GM19193 (cell line): ENCODE measurements around the gene SIGLEC10.
A peak's percentile ranks its signal among the peaks of the same experiment; 100 is the strongest.

Experiments used
- POLR2A ChIP-seq: IDR thresholded peaks from 4 replicates; pipeline ENCODE4 v1.6.1; 2011; ENCODE audit not compliant: insufficient read depth, insufficient read length; ENCODE audit errors: extremely low read depth

SIGLEC10 gene, protein sequence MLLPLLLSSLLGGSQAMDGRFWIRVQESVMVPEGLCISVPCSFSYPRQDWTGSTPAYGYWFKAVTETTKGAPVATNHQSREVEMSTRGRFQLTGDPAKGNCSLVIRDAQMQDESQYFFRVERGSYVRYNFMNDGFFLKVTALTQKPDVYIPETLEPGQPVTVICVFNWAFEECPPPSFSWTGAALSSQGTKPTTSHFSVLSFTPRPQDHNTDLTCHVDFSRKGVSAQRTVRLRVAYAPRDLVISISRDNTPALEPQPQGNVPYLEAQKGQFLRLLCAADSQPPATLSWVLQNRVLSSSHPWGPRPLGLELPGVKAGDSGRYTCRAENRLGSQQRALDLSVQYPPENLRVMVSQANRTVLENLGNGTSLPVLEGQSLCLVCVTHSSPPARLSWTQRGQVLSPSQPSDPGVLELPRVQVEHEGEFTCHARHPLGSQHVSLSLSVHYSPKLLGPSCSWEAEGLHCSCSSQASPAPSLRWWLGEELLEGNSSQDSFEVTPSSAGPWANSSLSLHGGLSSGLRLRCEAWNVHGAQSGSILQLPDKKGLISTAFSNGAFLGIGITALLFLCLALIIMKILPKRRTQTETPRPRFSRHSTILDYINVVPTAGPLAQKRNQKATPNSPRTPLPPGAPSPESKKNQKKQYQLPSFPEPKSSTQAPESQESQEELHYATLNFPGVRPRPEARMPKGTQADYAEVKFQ

DNA sequence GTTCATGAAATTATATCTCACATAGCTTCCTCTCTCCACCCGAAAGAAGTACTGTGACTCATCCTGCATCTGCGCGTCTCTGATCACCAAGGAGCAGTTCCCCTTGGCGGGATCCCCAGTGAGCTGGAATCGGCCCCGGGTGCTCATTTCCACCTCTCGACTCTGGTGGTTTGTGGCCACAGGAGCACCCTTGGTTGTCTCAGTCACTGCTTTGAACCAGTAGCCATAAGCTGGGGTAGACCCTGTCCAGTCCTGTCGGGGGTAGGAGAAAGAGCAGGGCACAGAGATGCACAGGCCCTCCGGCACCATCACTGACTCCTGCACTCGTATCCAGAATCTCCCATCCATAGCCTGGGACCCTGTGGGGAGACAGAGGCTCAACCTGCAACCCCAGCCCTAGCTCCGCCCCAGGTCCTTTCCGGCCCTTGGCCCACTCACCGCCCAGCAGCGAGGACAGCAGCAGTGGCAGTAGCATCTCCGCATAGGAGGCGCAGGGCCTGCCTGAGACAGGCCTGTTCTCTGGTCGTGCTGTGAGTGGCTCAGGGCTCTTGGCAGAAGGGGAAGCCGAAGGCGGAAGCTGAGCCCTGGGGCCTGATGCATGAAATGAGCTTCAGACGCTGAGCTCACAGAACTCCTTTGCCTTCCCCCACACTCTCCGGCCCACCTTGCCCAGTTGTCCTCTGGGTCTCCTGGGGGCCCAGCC lies at the start of gene SIGLEC10:
SIGLEC10 (minus strand) TSS at position 536 of the 703 bp plus-strand sequence; CDS start at position 475, 61 bp downstream.
- TF ChIP-seq POLR2A: peak; percentile 57

DNA sequence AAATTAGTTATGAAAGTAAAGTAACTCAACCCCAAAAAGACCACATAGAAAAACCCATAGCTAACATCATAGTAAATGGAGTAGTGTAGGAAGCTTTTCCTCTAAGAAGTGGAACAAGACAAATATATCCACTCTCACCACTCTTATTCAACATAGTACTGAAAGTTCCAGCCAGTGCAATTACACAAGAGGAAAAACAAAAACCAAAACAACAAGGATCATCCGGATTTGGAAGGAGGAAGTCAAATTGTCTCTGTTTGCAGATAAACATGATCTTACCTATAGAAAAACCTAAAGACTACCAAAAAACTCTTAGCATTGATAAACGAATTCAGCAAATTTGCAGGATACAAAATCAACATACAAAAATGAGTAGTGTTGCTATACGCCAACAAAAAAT lies 49.3 kb upstream of the SIGLEC10 start:
- TF ChIP-seq POLR2A: no peak

DNA sequence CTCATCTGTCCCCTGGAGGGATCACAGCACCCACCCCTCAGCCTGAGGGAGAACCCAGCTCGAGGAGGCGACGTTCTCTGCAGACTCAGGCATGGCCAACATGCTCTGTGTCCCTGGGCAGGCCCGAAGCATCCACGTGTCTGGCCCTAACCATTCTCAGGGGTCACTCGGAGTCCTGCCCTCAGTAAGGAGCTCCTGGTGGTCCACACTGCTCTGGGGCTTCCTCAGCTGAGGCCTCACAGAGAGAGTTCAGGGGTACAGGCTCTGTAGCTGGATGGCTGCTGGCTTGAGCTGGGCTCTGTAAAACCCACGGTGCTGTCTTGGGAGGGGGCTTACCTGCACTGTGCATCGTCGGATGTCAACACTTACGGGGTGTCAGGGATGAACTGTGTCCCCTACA lies 45.2 kb upstream of the SIGLEC10 start:
- no peak for TF ChIP-seq POLR2A

DNA sequence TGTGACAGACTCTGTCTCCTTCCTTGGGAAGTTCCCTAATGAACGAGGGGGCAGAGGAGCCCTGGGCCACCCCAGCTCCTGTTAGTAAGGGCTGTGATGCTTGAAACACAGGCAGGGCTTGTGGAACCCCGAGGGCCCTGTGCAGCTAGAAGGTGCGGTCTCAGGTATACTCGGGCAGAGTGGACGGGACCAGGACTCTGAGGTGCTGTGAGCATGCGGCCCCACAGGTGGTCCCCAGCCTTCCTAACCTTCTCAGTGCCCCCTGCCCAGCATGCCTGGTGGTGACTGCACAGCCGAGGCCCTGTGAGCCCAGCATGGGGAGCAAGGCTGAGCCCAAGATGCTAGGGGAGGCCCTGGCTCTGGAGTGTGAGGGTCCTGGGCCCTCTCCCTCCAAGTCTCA lies 44.8 kb upstream of the SIGLEC10 start:
- no peak for TF ChIP-seq POLR2A

DNA sequence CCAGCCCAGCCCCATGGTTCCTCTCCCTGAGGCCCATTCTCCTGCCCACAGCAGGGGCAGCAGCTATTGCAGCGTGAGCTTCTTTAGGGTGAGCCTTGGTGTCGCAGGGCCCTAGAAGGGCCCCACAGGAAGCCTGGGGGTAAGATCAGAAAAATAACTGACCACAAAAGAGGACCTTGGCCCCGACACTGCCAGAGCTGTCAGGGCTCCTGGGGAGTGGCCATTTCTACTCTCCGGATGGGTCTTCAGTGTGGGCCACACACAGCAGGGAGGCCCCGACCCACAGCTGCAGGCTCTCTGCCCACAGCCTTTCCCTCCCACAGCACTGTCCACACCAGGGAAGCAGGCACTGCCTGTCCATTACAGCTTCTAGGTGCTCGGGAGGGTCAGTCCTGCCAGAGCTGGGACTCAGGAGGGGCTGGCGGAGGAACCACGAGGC lies 44.3 kb upstream of the SIGLEC10 start:
- TF ChIP-seq POLR2A: no peak

DNA sequence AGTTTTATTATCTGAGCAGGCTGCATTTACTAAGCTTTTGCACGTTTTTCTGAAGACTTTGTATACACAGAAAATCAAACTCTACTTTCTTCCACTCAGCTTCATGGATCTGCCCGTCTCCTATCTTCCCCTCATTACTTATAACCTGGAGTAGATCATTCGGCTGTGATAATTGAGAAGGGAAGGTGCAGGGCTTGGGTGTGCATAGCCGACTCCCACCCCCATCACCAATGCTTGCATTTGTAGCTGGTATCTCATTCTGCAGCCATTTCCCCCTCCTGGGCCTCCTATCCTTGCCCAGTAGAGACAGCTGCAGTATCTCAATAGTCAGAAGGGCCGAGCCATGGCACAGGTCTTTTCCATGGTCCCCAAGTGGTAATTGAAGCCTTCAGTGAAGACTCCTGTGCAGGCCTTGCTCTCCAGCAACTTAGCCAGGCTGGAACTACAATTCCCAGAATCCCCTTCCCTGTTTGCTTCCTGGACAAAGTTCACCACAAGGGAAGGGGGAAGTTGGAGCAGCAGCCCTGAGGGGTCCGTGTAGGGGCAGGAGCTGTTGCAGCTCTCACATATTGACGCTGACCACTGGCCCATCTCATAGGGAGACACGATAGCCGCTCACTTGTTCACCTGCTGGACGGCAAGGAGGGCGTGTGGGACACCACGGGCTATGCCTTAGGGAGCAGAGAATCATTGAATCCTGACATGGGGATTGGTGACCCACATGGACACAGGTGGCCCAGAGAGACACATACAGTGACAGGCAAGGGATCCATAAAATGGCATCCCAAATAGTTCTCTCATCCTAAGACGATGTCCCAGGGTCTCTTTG lies 42.9 kb upstream of the SIGLEC10 start:
- no peak for TF ChIP-seq POLR2A

DNA sequence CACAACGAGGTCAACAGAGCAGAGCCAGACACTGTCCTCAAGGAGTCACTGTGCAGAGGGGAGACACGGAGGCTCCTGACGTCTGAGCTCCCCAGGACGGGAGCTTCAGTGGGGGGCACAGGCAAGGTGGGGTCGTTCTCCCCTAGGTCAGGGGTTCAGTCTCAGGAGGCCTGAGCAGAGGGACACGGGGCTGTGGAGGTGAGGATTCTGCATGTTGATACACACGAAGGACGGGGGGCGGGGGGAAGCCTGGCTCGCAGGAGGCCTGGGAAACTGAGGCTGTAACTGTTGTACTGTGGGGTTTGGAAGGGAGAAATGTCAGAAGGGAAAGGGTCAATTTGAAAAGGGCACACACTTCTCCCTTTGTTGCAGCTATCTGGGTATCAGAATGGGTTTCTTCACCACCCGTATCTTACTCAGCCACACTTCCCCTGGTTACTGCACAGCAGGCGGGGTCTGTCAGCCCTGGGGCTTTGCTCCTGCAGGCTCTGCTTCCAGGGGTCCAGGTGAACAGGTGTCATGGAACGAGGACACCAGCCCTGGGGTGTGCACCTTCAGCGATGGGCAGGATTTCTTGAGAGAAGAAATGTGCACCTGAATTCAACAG lies 41.6 kb upstream of the SIGLEC10 start:
- no peak for TF ChIP-seq POLR2A

DNA sequence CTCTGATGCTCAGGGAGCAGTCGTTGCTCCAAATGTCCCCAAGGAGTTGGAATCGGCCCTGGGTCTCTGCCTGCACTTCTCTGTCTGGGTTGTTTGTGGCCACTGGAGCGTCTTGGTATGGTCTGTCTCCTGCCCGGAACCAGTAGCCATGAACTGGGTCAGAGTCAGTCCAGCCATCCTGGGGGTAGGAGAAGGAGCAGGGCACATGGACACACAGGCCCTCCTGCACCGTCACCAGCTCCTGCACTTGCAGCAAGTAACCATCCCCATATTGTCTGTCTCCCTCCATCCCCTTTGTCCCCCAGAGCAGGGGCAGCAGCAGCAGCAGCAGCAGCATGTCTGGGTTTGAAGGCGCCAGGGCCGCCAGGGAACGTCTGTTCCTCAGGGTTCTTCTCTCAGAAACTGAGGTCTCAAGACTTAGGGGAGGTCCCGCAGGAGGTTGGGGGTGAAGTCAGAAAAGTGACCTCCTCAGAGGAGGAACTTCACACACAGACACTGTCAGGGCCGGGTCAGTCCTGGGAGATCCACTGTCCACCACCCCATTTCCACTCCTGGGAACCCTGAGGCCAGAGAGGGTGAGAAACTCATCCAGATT lies 40.7 kb upstream of the SIGLEC10 start, which contains the start of gene SIGLEC8:
SIGLEC8 (minus strand) TSS at position 404 of the 595 bp plus-strand sequence; CDS start at position 337, 67 bp downstream.
- no peak for TF ChIP-seq POLR2A

DNA sequence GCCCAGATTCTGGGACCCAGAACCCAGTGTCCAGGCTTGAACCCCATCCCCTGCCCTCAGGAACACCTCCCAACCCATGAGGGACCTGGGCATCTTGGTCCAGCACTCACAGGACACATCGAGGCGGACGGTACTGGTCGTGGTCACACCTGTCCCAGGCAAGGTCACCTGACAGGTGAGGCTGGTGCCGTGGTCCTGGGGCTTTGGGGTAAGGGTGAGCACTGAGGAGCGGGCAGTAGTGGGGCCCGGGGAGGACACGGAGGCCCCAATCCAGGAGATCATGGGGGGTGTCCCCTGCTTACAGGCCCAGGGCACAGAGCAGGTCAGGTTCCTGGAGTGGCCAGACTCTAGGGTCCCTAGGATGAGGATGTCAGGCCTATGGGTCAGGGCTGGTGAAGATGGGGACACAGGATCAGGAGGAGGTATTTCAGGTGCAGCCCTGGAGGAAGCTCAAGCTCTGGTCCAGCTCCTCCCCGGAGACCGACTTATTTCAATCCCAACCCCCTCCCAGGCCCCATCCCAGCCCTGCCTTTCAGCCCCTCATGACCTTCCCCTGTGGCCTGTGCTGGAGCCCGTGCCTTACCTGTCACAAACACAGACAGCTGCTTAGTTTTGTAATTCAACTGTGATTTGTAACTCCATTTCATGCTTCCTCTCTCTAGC lies 40.0 kb upstream of the SIGLEC10 start:
- no peak for TF ChIP-seq POLR2A

DNA sequence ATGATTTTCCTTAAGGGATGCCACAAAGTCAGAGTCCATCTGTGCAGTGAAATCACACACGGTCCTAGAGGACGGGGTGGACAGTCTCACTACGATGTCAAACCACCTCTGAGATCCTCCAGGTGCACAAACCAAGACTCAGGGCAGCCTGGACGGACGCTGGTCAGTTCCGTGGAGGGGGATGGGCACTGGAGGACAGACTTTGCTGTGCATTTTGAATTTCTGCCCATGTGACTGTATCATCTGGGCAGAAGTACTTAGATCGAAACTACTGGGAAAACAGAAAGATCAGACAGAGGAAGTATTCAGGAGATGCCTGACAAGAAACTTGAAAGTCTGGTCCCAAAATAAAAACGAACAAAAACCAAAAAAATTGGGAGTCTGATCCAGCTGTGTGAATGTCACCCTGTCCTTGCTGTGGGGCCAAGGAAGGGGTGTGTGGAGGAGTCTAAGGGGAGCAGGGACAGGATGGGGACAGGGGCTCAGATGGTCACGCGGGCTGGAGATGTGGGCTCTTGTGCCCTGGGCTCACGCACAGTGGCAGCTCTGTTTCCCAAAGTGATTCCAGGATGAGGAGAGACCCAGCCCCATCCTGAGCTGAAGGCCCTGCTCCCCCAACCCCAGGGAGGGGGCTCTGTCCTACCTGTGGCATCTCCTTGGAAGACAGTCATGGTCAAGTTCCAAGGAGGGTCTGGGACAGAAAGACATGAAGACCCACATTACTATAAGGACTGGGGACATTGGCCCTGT lies 39.3 kb upstream of the SIGLEC10 start:
- TF ChIP-seq POLR2A: no peak

DNA sequence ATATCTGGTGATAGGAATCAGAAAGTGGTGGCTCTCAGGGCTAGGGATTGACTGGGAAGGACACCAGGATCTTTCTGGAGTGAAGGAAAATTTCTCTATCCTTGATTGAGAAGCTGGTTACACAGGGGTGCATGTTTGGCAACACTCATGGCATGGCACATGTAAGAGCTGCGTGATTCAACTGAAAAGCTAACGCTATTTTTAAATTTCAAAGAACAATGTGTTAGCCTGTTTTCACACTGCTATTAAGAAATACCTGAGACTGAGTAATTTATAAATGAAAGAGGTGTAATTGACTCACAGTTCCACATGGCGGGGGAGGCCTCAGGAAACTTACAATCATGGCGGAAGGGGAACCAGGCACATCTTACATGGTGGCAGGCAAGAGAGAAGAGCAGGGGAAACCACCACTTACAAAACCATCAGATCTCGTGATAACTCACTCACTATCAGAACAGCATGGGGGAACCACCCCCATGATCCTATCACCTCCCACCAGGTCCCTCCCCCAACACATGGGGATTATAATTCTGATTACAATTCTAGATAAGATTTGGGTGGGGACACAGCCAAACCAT lies 33.4 kb upstream of the SIGLEC10 start:
- TF ChIP-seq POLR2A: no peak

DNA sequence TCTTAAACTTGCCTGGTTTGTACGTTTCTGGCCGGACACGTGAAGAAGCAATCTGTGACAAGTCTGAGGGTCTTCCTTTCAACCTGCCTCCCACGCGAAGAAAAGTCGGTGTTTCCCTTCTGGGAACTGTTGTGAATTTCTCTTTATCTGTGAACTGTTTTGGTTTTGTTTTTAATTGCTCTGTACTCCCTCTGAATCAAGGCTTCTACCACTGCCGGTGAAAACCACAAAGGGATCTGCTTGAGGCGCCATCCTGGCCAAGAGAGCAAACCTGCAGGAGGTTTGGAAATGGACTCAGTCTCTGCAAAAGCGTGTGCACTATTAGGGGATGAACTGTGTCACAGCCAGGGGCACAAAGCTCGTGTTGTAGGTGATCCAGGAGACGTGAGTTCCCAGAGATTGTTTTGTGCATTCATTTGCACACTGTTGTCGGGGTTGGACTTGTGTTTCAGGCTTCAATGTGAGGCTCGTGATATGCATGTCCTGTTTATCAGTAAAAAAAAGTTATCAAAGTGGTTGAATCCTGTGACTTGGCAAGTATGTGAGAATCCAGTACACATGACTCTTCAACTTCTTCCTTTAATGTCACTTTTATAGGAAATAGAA lies 31.1 kb upstream of the SIGLEC10 start:
- no peak for TF ChIP-seq POLR2A
